Occipital lobe (tissue), 2 donors: ENCODE results near the gene U2SURP. TPM values are rescaled to one million over a fixed set of nuclear protein-coding genes. Genes with fewer than 3 reads are reported as not detected.

ENCODE experiments used
- DNase-seq: peaks from one replicate; lab custom pipeline; 2025; lab: John Stamatoyannopoulos, UW
- total RNA-seq: library from RNA; depleted of rRNA; stranded (reverse); fragments of >200 nt; gene quantifications from one replicate; pipeline ENCODE4 v1.2.3, GENCODE V29; 2014

Gene U2SURP
- 160 TPM for total RNA-seq

- DNase-seq, result peak; percentile 94
These were observed at the start of gene U2SURP for GRCh38 chr3:143001369-143002082. TSS of gene U2SURP (plus strand) at chr3:143001570. CDS start at chr3:143001629, 59 bp downstream.

- DNase-seq, result no peak
These were observed 49.6 kb upstream of the U2SURP start for GRCh38 chr3:142951794-142952193.

GRCh38 chr3:142952272-142953193 lies 48.8 kb upstream of the U2SURP start:
- DNase-seq, result no peak

- no peak for DNase-seq
These were observed 47.9 kb upstream of the U2SURP start for GRCh38 chr3:142953443-142953842.

DNA sequence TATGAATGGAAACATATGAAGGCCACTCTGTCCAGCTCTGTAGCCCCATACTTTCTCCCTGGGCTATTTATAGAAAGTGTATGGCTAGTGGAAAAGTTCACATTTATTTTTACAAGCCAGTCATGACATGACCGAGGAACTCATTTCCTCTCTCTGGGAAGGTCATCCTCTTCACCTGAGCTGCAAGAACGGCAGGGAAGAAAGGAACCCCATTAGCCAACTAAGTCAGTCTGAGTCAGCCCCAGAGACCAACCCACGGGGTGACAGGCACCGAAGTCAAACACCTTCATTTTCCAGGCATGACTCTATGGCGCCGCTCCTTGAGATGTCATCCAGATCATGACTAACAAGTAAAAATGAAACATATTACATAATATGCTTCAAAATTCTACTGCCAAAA lies 42.7 kb upstream of the U2SURP start:
- DNase-seq, result no peak

DNA sequence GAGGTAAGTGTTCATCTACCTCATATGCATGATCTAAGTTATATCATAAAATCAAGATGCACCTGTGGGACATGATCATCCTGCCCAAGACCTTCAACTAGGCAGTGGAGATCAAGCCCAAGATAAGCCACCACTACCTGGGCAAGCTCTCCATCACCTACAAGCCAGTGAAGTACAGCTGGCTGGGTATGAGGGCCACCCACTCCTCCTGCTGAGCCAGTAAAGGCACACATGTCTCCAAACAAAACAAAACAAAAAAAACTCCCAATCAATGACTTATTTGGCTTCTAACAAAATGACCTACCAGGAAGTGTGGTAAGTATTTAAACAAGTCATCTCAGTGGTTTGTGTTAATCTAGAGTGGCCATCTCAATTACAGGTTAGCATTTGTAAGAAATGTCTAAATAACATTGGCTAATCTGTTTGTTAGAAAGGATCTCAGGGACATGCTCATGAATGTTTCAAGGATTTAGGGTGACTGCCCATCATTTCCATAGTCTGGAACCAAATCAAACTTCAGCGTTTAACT lies 41.0 kb upstream of the U2SURP start:
- DNase-seq, result no peak

DNA sequence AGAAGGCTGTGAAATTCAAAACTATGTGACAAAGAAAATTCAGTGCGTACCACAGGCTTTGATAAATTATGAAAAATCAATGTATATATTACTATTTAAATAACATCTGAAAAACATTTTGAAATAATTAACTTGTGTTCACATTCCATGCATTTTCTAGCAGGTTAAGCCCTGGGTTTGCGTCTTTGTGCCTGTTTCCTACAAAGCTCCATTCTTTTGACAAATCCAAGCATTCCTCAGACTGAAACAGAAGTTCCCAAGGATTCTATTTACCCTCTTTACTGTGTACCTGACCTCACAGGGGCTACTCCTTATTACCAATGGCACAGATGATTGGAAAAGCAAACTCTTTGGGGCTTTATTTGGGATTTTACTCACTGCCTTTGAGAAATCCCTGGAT lies 39.8 kb upstream of the U2SURP start:
- no peak for DNase-seq

- DNase-seq, result no peak
These were observed 39.2 kb upstream of the U2SURP start for GRCh38 chr3:142962175-142962519.

DNA sequence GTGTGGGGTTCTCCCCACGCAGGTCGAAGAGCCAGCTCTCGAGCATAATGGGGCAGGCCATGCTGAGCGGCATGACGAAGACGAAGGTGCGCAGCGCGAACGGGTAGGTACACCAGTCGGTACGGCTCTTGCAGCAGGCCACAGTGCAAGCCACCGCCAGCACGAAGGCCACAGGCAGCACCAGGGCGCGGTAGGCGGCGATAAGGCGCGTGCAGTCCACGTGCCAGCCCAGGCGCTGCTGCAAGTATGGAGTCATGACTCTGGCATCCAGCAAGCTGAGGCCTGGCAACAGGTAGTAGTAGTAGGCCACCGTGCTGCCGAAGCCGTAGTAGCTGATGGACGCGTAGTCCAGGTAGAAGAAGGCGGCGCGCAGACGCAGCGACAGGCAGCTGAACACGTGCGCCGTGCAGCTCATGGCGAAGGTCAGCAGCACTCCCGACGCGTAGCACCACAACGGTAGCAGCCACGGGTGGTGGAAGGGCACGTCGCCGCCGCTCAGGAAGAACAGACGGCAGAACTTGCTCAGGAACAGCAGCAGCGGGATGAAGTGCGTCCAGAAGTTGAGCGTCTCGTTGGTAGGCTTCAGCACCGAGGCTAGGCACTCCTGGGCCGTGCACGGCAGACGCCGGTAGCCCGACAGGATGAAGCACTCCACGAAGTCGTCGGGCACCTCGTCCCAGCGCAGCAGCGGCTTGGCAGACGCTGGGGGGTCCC lies 38.7 kb upstream of the U2SURP start:
- no peak for DNase-seq

- DNase-seq, result no peak
These were observed 38.2 kb upstream of the U2SURP start for GRCh38 chr3:142963234-142963515.

- DNase-seq, result no peak
These were observed 37.6 kb upstream of the U2SURP start, which contains the start of gene PAQR9 for GRCh38 chr3:142963516-142964448. TSS of gene PAQR9 (minus strand) at chr3:142963674. CDS start at chr3:142963336, 338 bp downstream.

DNA sequence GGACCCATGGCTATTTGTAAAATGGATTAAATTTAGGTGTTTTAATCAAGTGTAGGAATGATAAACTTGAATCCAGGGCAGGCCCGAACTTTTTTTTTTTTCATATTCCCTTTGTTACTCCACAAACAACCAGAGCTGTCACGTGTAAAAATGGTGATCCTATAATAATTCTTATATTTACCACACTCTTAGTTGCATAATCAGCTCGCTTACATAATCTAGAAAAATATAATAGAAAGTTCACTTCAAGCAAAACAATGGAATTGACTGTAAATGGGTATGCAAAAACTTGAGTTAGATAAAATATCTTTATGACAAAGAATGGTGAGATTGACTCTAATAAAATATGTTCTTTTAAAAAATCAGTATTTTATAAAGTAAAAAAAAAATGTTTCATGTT lies 35.8 kb upstream of the U2SURP start:
- no peak for DNase-seq

DNA sequence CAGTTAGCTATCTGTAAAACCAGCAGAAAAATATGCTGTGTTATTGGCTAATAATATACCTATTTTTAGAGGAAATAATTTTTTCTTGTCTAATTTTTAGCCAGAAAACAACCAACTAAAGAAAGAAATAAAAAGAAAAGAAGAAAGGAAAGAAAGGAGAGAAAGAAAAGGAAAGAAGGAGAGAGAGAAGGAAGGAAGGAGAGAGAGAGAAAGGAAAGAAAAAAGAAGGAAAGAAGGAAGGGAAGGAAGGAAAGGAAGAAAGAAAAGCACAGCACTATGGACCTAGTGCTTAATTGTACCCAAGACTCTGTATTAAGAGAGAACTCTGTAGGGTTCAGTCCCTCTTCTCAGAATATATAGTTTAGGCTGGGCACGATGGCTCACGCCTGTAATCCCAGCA lies 34.6 kb upstream of the U2SURP start:
- no peak for DNase-seq

- no peak for DNase-seq
These were observed 32.9 kb upstream of the U2SURP start for GRCh38 chr3:142968319-142969025.

- no peak for DNase-seq
These were observed 29.9 kb upstream of the U2SURP start for GRCh38 chr3:142971431-142971830.

DNA sequence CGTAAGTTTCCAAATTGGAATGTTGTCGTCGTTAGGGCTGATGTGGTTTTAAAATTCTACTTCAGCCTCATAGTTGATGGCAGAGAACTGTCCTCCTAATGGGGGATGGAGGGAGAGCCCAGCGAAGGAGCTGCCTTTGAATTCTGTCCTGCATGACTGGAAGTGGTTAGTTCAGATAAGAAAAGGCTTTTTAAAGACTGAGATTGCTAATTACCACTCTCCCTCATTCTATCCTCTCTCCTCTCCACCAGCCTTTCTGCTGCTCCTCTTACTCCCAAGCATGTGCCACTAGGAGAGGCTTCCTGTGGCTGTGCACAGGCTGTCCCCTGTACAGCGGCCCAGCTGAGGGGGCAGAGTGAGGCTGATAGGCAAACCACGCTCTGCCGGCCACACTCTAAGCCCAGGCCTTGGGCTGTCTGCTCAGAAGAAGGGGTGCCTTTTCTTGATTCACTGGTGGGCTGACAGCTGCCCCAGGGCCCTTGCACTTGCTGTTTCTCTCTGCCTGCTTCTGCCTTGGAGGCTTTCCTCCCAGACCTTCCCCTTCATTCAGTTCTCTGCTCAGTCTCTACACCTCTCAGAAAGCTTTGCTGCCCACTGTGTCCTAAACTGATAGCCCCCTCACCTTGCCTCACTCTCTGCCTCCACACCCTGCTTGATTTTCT lies 29.1 kb upstream of the U2SURP start:
- no peak for DNase-seq

GRCh38 chr3:142973217-142974009 lies 28.0 kb upstream of the U2SURP start:
- no peak for DNase-seq

DNA sequence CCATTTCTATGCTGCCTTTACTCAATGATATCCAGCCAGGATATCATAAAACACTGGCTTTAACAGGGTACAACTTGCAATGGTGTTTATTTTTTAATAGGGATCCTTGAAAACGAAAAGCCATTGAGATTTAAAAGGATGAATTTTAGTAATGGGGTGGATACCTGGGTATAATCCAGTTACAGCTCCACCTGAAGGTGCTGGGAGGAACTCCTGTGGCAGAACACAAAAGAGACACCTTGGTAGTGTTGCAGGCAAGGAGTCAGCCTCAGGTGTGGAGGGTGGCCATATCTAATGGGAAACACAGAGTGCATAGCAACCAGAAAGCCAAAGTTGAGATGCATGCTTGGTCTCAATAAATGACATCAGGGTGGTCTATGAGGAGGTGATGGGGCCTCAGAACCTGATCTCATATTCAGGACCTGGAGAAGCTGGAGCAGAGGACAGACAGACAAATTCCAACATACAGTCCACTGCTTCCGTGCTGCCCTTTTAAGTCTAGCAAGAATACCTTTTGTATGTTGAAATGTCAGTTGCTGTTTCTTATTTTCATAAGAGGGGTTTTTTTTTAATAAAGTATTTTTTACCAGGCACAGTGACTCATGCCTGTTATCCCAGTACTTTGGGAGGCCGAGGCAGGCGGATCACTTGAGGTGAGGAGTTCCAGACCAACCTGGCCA lies 25.9 kb upstream of the U2SURP start:
- DNase-seq, result no peak
